MCF 10A (cell line): ENCODE data around the gene NIPBL. TPM values are rescaled to one million over a fixed set of nuclear protein-coding genes. Genes with fewer than 3 reads are reported as not detected.

ENCODE experiments used
- BruUV-seq: library from RNA; stranded (reverse); fragments of 400-500 nt; replicated peaks from 2 replicates; lab custom pipeline; 2021; lab: Mats Ljungman, UMichigan
- CTCF ChIA-PET: fragments of 300-600 bp; sonication (Branson Sonifier 250); formaldehyde crosslinking; extraction: SDS; loops from one replicate; lab custom pipeline; 2021; ENCODE audit warnings: antibody characterized with exemption, inconsistent platforms; lab: Yijun Ruan, JAX
- POLR2A ChIA-PET: fragments of 300-600, 350-650 bp; sonication (Branson Sonifier 250); formaldehyde crosslinking; extraction: SDS; loops from one replicate; lab custom pipeline; 2020; ENCODE audit warnings: antibody characterized with exemption, inconsistent platforms; lab: Yijun Ruan, JAX
- DNase-seq: peaks from one replicate; pipeline ENCODE4 v3.0.0-alpha.2; 2018; ENCODE audit not compliant: unreplicated experiment
- H3K27ac Mint-ChIP-seq: one replicate; pipeline ENCODE4 v1.8.0; 2022; ENCODE audit warnings: mild to moderate bottlenecking, low read depth, mixed read lengths; ENCODE audit not compliant: unreplicated experiment
- H3K27me3 Mint-ChIP-seq: one replicate; pipeline ENCODE4 v1.8.0; 2022; ENCODE audit warnings: mixed read lengths; ENCODE audit not compliant: insufficient read depth, unreplicated experiment
- H3K36me3 Mint-ChIP-seq: one replicate; pipeline ENCODE4 v1.8.0; 2022; ENCODE audit warnings: mild to moderate bottlenecking, moderate library complexity, mixed read lengths; ENCODE audit not compliant: insufficient read depth, unreplicated experiment
- H3K4me1 Mint-ChIP-seq: one replicate; pipeline ENCODE4 v1.8.0; 2022; ENCODE audit warnings: mixed read lengths; ENCODE audit not compliant: insufficient read depth, unreplicated experiment
- H3K4me3 Mint-ChIP-seq: one replicate; pipeline ENCODE4 v1.8.0; 2022; ENCODE audit warnings: mild to moderate bottlenecking, moderate library complexity, mixed read lengths; ENCODE audit not compliant: unreplicated experiment
- H3K9me3 Mint-ChIP-seq: one replicate; pipeline ENCODE4 v1.8.0; 2022; ENCODE audit warnings: mixed read lengths; ENCODE audit not compliant: unreplicated experiment
- intact Hi-C: fragments of 100-400 bp; cut with micrococcal nuclease; formaldehyde crosslinking; loops from 2 replicates; pipeline ENCODE4 v1.14.1; 2022
- total RNA-seq: library from RNA; stranded (reverse); gene quantifications from 2 replicates; pipeline ENCODE4 v1.2.3, GENCODE V29; 2022
- TF ChIP-seq, protein P1 (sequence below): fragments of 200-600 bp; IDR thresholded peaks from one replicate; pipeline ENCODE4 v1.8.0; 2022; ENCODE audit warnings: antibody characterized with exemption, mild to moderate bottlenecking; ENCODE audit not compliant: unreplicated experiment

The NIPBL gene
- total RNA-seq, 1 experiment from 2014 or later = 46.2 TPM

DNA sequence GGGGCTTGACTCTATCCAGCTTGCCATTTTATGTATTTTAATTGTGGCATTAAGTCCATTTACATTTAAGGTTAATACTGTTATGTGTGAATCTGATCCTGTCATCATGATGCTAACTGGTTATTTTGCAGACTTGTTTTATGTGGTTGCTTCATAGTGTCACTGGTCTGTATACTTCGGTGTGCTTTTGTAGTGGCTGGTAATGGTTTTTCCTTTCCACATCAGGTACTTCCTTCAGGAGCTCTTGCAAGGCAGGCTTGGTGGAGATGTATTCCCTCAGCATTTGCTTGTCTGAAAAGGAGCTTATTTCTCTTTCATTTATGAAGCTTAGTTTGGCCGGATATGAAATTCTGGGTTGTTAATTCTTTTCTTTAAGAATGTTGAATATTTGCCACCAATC, 226.7 kb downstream of the NIPBL start:
- BruUV-seq = no TSS peak
- H3K27ac Mint-ChIP-seq = no peak overlapping the region
- no peak overlapping the region for H3K4me3 Mint-ChIP-seq
- no peak for DNase-seq
- peaks cover 57% of the 10 kb centered on the region for H3K36me3 Mint-ChIP-seq
- H3K27me3 Mint-ChIP-seq = no peaks in the 10 kb centered on the region
- ChIA-PET POLR2A (no interaction called here), CTCF (interaction anchor here (0.6 kb wide), 1 partner anchor 56 kb away, joined by 3 read pairs; no protein-coding TSS in a partner anchor)
- no peaks in the 10 kb centered on the region for H3K4me1 Mint-ChIP-seq
- intact Hi-C loops = no loop called here
- H3K9me3 Mint-ChIP-seq = peaks cover 17% of the 10 kb centered on the region
- TF ChIP-seq, protein P1, sequence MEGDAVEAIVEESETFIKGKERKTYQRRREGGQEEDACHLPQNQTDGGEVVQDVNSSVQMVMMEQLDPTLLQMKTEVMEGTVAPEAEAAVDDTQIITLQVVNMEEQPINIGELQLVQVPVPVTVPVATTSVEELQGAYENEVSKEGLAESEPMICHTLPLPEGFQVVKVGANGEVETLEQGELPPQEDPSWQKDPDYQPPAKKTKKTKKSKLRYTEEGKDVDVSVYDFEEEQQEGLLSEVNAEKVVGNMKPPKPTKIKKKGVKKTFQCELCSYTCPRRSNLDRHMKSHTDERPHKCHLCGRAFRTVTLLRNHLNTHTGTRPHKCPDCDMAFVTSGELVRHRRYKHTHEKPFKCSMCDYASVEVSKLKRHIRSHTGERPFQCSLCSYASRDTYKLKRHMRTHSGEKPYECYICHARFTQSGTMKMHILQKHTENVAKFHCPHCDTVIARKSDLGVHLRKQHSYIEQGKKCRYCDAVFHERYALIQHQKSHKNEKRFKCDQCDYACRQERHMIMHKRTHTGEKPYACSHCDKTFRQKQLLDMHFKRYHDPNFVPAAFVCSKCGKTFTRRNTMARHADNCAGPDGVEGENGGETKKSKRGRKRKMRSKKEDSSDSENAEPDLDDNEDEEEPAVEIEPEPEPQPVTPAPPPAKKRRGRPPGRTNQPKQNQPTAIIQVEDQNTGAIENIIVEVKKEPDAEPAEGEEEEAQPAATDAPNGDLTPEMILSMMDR = no peak

DNA sequence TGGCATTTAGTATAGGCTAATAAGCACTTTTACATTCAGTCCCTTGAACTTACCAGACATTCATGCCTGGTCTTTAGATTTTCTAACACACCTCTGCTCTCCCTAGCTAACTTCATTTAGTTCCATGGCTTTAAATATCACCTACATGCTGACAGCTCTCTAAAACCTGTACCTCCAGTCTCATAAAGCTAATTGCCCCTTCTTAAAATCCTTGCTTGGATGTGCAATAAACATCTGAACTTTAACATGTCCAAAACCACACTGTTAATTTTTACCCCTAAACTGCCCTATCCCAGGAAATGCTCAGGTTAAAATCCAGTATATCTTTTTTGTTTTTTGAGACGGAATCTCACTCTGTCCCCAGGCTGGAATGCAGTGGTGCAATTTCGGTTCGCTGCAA, 232.8 kb downstream of the NIPBL start:
- Mint-ChIP-seq H3K4me3 (no peak overlapping the region), H3K27ac (no peak overlapping the region), H3K9me3 (no peaks in the 10 kb centered on the region), H3K36me3 (peaks cover 64% of the 10 kb centered on the region), H3K4me1 (no peaks in the 10 kb centered on the region), H3K27me3 (no peaks in the 10 kb centered on the region)
- DNase-seq = no peak
- no TSS peak for BruUV-seq
- POLR2A ChIA-PET = interaction anchor here (0.6 kb wide), 1 partner anchor 68 kb away, joined by 3 read pairs; no protein-coding TSS in a partner anchor
- CTCF ChIA-PET = no interaction called here
- TF ChIP-seq, protein P1 = no peak
- intact Hi-C loops = no loop called here

DNA sequence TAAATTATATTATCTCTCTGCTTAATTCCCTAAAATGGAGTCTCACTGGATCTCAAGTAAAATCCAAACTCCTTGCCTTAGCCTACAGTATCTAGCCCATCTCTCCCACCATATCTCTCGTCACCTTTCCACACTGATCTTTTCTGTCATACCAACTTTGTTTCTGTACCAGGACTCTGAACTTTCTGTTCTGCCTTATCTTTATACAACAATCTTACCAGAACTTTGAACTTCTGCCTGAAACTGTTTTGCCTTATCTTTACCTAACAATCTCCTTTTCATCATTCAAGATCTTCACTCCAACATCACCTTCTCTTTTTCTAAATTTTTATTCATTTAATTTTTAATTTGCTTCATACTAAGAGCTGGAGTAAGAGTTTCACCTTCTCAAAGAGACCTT, 233.6 kb downstream of the NIPBL start:
- H3K4me3 Mint-ChIP-seq = no peak overlapping the region
- TF ChIP-seq, protein P1 = no peak
- H3K27ac Mint-ChIP-seq = no peak overlapping the region
- BruUV-seq = no TSS peak
- DNase-seq = no peak
- no peaks in the 10 kb centered on the region for H3K27me3 Mint-ChIP-seq
- no peaks in the 10 kb centered on the region for H3K4me1 Mint-ChIP-seq
- intact Hi-C loops = no loop called here
- POLR2A ChIA-PET = no interaction called here
- CTCF ChIA-PET = no interaction called here
- peaks cover 64% of the 10 kb centered on the region for H3K36me3 Mint-ChIP-seq
- no peaks in the 10 kb centered on the region for H3K9me3 Mint-ChIP-seq

DNA sequence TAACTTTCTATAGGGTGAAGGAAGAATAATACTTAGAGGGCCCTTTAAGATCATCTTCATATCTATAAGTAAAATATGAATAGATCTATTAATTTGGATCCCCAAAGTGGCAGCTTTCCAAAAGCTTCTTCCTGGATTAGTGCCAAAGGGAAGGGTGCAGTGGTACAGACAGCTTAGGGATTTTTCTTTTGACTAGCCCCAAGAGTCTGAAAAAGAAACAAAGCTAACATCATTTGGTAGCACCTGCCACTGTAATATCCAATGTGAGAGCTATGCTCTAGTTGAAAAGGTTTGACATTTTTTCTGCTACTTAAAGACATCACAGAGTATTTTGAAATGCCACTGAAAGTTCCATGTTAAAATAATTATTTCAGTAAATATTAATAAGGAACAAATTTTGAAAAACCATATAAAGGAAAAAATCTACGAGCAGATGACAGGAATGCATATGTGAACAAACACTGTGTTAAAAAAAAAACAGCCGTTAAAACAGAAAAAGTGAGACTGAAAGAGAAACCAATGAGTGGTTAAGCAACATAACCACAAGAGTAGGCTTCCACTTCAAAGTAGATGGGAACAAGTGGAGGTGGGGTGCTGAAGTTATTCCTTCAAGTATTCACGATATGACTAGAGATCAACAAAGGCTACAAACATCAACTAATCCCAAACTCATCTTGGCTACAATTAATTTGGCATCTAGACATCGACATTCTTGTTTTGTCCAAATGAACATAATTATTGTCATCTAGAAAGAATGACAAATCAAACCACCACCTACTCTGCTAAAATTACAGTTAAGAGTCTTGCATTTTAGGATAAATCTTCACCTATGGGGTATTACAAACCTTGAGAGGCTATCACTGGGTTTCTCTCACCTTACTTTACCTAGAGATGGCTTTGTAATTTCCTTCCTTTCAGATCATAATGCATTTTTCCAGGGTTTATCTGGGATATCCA, 235.1 kb downstream of the NIPBL start:
- Mint-ChIP-seq H3K27me3 (no peaks in the 10 kb centered on the region), H3K4me1 (no peaks in the 10 kb centered on the region), H3K4me3 (no peak overlapping the region), H3K9me3 (no peaks in the 10 kb centered on the region), H3K27ac (no peak overlapping the region), H3K36me3 (peaks cover 61% of the 10 kb centered on the region)
- no peak for DNase-seq
- POLR2A ChIA-PET = no interaction called here
- BruUV-seq = no TSS peak
- intact Hi-C loops = no loop called here
- CTCF ChIA-PET = interaction anchor here (0.6 kb wide), 1 partner anchor 16 kb away, joined by 3 read pairs; no protein-coding TSS in a partner anchor
- TF ChIP-seq, protein P1 = no peak
